SHP77 treated with DMSO at 0.1 percent for 48 hours (cell line): ENCODE measurements around the gene PLA2G5.

ENCODE experiments used
- DNase-seq: peaks from one replicate; lab custom pipeline; 2025; lab: John Stamatoyannopoulos, UW

The PLA2G5 gene

GRCh38 chr1:20090119-20090518, 20.1 kb downstream of the PLA2G5 start:
- DNase-seq = no peak

DNA sequence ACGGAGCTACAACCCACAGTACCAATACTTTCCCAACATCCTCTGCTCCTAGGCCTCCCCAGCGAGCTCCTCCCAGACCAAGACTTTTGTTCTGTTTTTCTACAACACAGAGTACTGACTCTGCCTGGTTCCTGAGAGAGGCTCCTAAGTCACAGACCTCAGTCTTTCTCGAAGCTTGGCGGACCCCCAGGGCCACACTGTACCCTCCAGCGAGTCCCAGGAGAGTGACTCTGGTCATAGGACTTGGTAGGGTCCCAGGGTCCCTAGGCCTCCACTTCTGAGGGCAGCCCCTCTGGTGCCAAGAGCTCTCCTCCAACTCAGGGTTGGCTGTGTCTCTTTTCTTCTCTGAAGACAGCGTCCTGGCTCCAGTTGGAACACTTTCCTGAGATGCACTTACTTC, 20.6 kb downstream of the PLA2G5 start:
- DNase-seq = no peak

- DNase-seq = no peak
These were observed 23.3 kb downstream of the PLA2G5 start for GRCh38 chr1:20093303-20093702.

DNA sequence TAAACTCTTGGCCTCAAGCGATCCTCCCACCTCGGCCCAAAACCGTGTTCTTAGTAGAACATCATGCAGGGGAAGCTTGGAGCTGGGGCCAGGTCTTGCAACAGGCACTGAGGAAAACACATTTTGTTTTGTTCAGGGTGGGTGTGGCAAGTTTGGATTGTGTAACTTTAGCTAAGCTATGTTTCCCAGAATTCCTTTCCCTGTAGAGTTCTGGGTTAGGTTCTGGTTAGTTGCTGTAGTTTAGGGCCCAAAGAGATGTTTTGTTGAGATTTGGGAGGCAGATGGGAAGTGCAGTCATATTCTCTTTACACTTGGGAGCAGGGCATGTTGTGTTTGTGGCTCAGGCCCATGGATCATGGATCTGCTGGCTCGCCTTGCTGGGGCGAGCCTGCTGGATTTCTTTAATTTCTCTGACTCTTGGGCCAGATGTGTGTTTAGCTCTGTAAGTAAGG, 24.0 kb downstream of the PLA2G5 start:
- no peak for DNase-seq

- DNase-seq = no peak
These were observed 25.8 kb downstream of the PLA2G5 start for GRCh38 chr1:20095564-20096434.

GRCh38 chr1:20096840-20097447, 26.9 kb downstream of the PLA2G5 start:
- no peak for DNase-seq

GRCh38 chr1:20099533-20099932, 29.5 kb downstream of the PLA2G5 start:
- no peak for DNase-seq

DNA sequence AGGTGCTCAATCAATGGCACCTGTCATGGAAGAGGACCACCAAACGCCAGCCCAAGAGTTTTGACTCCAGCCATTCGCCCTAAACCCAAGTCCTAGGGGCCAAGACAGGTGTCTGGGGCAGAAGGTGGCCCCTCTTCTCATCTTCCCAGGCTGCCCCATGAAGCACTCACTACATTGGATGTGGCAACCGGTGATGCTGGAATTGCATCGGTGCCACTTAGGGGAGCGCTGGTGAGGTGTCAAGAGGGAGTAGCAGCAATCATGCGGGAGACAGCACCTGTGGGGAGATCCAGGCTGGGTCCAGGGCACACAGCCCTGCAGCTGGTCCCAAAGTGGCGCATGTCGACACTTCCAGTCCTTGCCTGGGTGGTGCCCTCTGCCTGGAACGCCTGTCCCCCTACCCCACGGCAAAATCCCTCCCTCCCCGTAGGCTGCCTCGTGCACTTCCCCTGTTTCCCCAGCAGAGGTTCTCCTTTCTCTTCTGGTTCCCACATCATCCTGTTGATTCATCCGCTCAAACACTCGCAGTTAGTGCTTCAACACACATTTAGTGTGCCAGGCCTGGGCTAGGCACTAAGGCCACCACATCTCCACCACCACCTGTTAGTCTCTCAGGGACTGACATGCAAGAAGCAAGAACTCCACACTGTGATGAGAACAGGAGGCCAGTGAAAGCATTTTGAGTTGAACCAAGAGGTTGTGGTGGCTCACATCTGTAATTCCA, 30.8 kb downstream of the PLA2G5 start:
- no peak for DNase-seq

DNA sequence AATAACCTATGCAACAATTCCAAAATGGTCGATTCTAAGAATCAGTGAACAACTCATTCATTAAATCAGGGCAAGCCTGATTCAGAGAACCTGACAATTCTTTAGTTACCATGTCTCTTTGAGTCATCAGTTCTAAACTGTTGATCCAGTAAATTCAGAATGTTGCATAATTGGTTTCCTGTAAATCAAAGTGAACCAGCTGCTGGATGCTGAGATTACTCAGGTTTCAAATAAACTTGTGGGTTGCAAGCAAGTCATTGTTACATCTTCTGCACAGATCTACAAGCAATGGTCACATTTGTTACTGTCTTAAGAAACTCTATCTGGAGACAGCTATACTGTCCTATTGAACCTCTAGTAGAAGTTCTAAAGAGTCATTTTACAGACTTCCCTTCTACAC, 32.9 kb downstream of the PLA2G5 start:
- DNase-seq = no peak

DNA sequence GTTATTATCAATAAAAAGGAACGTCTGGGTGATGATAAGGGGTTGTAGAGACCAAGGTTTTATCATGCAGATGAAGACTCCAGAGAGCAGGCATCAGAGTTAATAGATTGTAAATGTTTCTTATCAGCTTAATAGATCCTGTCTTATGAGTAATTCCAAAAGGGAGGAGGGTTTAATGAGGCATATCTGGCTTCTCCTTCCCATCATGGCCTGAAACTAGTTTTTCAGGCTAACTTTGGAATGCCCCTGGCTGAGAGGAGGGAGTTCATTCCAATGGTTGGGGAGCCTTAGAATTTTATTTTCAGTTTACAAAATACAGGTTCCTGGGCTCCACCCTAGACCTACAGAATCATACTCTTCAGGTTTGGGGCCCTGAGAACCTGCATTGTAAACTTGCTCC, 35.9 kb downstream of the PLA2G5 start:
- no peak for DNase-seq

DNA sequence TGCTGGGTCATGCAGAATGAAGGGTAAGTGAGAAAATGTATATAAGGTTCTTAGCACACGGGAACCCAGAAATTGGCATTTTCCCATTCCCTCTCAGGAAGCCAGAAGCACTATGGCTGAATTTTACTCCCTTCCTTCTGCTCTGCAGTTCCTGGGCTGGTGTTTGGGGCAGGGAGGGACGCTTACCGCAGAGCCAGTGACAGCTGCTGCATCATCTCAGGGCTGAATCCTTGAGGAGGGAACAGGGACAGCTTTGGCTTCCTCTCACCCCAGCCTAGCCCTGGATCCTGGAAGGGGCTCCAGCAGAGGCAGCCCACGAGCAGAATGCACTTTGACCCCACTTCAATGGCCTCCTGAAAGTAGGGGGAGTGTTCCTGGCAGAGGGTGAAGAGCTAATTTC, 37.4 kb downstream of the PLA2G5 start:
- no peak for DNase-seq

DNA sequence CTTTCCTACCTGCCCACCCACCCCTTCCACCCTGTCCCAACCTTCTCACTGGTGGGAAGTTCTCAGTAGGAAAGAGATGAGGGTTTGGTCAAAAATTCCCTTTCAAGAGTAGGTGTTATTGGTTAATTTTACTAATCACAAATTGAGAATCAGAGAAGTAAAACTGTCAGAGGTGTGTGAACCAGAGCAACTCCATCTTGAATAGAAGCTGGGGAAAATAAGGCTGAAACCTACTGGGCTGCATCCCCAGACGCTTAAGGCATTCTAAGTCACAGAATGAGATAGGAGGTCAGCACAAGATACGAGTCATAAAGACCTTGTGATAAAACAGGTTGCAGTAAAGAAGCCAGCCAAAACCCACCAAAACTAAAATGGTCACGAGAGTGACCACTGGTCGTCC, 37.8 kb downstream of the PLA2G5 start:
- no peak for DNase-seq

DNA sequence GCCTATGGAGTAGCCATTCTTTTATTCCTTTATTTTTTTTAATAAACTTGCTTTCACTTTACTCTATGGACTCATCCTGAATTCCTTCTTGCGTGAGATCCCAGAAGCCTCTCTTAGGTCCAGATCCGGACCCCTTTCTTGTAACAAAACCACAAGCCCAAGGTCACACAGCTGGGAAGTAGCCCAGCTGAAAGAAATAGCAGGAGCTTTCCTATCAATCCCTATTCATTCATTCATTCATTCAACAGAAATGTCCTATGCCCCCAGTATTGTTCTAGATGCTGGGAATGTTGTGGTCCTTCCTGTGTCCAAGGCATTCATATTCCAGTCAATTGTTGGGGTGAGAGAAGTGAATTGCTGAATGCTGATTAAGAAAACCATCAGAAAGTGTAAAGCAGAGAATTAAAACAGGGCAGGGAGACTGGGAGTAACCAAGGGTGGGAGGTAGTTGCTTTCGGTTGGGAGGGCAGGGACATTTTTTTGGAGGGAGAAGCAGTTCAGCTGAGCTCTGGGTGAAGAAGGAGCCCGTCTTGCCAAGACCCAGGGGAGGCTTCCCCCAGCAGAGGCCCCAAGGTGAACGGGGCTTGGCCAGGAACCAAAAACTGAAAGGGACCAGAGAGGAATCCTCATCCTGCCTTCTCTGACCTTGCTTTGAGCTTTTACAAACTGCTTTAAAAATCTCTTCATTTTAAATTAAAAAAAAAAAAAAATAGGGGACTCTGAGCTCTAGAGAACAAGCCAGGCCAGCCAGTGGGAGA, 38.6 kb downstream of the PLA2G5 start:
- DNase-seq = no peak

DNA sequence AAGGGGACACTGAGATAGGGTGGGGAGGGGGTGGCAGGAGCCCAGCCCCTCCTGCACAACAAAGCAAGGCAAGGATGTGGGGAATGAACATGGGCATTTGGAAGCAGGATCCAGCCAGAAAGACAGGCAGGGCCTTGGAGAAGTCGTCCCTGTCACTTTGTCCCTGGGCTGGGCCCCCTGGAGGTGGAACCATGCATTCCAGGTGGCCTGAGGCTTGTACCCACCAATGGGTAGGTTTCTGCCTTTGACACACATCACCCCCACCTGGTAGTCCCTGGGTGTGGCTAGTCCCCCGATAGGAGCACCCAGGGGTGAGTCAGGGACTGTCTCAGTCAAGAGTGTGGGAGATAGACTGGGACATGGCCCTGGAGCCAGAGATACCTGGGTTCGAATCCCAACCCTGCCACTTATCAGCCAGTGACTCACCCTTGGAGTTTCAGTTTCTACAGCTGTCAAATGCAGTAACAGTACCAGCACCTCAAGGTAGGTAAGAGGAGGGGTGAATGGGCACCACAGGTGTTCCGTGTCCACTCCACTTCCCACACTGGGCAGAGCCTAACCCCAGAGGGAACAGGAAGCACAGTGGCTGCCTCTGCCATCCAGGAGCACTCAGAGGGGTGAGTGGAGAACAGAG, 39.3 kb downstream of the PLA2G5 start:
- DNase-seq = no peak

DNA sequence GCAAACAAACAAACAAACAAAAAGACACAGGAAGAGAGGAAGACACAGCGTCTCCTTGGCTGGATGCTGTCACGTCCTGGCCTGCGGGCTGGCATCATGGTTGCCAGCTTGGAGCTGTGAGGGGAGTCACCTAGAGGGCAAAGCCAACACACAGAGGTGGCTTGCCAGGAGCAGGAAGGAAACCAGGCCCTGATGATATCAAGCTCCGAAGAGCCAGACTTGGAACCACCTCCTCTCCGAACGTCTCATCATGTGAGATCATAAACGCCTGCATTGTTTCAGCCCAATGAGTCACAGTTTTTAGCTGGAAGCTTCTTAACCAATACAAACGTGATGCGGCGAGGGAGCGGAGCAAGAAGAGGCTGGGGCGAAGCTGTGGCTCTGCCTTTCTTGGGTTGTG, 40.7 kb downstream of the PLA2G5 start:
- no peak for DNase-seq

GRCh38 chr1:20111452-20111851, 41.5 kb downstream of the PLA2G5 start:
- no peak for DNase-seq

GRCh38 chr1:20112279-20113000, 42.4 kb downstream of the PLA2G5 start:
- DNase-seq = no peak

DNA sequence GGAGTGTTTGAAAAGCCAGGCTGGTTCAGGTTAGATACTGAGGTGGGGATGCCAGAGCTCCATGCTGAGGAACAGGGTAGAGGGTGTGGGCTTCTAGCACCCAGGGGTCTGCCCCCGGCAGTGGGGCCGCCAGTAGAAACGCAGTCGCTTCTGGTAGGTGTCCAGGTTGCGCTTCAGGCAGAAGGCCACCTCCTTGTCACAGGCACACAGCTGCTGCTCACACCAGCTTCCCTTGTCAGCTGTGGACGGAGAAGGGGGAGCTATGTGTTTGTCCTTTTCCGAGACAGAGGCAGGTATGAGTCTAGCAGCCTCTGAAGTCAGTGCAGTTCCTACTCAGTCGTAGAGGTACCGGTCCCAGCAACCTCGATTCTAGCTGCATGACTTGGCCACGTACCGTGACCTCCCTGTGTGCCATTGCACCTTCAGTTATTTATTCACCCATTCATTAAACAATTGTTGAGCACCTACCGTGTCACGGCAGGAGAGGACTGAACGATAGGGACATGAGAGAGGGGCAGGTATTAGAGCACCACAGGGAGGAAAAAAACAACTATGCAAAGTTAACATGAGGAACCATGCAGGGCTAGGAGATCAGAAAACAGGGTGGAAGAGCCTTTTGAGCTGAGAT, 44.1 kb downstream of the PLA2G5 start:
- no peak for DNase-seq

DNA sequence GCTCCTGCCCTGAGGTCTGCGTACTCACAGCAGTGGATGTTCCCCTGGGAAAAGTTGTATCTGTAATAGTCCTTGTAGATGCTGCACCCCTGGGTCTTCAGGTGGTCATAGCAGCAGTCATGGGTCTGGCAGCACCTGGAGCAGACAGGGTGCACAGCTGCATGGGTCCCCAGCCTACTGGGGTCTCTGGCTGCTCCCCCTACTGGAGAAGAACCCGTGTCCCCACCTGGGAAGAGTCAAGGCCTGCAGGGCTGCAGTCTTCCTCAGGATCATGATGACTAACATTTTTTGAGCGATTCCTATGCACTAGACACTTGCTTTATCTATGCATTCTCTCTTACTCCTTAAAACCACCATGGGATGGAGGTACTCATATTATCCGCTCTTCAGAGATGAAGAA, 45.5 kb downstream of the PLA2G5 start:
- DNase-seq = no peak

- no peak for DNase-seq
These were observed 45.9 kb downstream of the PLA2G5 start for GRCh38 chr1:20115916-20116315.

DNA sequence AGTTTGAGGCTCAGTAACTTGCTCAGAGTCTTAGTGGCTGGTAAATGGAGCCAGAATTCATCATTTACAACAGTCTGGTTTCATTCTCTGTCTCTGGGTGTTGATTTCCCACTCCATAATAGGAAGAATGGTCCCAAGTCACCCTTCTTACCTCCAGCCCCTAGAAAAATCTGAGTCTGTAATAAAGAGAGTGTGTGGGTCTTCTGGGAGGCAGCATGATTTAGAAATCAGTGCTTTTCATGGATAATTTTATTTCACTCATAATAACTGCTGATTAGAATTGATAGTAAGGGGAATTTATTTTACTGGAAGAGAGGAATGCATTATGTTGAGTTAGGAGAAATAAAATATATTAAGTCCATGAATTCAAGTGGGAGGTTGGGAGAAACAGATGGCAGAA, 47.2 kb downstream of the PLA2G5 start:
- no peak for DNase-seq
